Measurements from ENCODE around the gene CHMP4B. TPM values are rescaled to one million over a fixed set of nuclear protein-coding genes. Genes with fewer than 3 reads are reported as not detected.

Gene CHMP4B
- total RNA-seq, 1 experiment from 2014 or later = 72.5 TPM

GRCh38 chr20:33808388-33808787 is 2.8 kb upstream of the CHMP4B start:
- ChIA-PET CTCF (interaction anchor here (0.7 kb wide), 1 partner anchor 267 kb away, joined by 6 read pairs; no protein-coding TSS in a partner anchor), POLR2A (no interaction called here)
- Mint-ChIP-seq H3K4me3 (no peak overlapping the region), H3K27me3 (ENCODE audit: low read depth) (no peaks in the 10 kb centered on the region), H3K27ac (no peak overlapping the region), H3K4me1 (peaks cover 15% of the 10 kb centered on the region), H3K9me3 (no peaks in the 10 kb centered on the region), H3K36me3 (no peaks in the 10 kb centered on the region)
- no peak for DNase-seq (ENCODE audit: low spot score)
- TF ChIP-seq NFYB (CRISPR knock-in tag; conservative IDR thresholded peaks at IDR 0.05; ENCODE audit: low read depth) = no peak
- no peak for TF ChIP-seq CDX4 (CRISPR knock-in tag; IDR thresholded peaks at IDR 0.05; ENCODE audit: borderline replicate concordance)
- TF ChIP-seq NFATC4 (CRISPR knock-in tag; IDR thresholded peaks at IDR 0.05) = no peak
- TF ChIP-seq TP53 (CRISPR knock-in tag; IDR thresholded peaks at IDR 0.05) = no peak
- TF ChIP-seq RORB (CRISPR knock-in tag; IDR thresholded peaks at IDR 0.05) = no peak
- no peak for TF ChIP-seq NR2C2 (CRISPR knock-in tag; IDR thresholded peaks at IDR 0.05)
- TF ChIP-seq ZNF423 (CRISPR knock-in tag; IDR thresholded peaks at IDR 0.05) = no peak
- TF ChIP-seq ZNF138 (CRISPR knock-in tag; conservative IDR thresholded peaks at IDR 0.05) = no peak
- no peak for TF ChIP-seq ZNF512 (CRISPR knock-in tag; IDR thresholded peaks at IDR 0.05; ENCODE audit: borderline replicate concordance)
- no peak for TF ChIP-seq JUN (CRISPR knock-in tag; IDR thresholded peaks at IDR 0.05)
- TF ChIP-seq USF2 (CRISPR knock-in tag; IDR thresholded peaks at IDR 0.05) = no peak
- no peak for TF ChIP-seq MAX (CRISPR knock-in tag; IDR thresholded peaks at IDR 0.05)
- TF ChIP-seq ATF3 (CRISPR knock-in tag; conservative IDR thresholded peaks at IDR 0.05) = no peak
- ATAC-seq = no peak

- DNase-seq (ENCODE audit: low spot score) (no peak), ATAC-seq (no peak)
- ChIA-PET CTCF (interaction anchor here (1.2 to 3.6 kb wide), 4 partner anchors 11 to 52 kb away, joined by 3 to 22 read pairs (median 10); no protein-coding TSS in a partner anchor), POLR2A (interaction anchor here (1.6 kb wide), 1 partner anchor 18 kb away, joined by 5 read pairs; no protein-coding TSS in a partner anchor)
- H3K4me1 Mint-ChIP-seq = peaks cover 17% of the 10 kb centered on the region
- no peaks in the 10 kb centered on the region for H3K9me3 Mint-ChIP-seq
- H3K4me3 Mint-ChIP-seq = no peak overlapping the region
- TF ChIP-seq ATF1 (CRISPR knock-in tag; IDR thresholded peaks at IDR 0.05) (no peak), ZNF512 (CRISPR knock-in tag; IDR thresholded peaks at IDR 0.05; ENCODE audit: borderline replicate concordance) (no peak), FOXP4 (CRISPR knock-in tag; IDR thresholded peaks at IDR 0.05) (no peak), PRDM15 (CRISPR knock-in tag; IDR thresholded peaks at IDR 0.05) (no peak), SP1 (CRISPR knock-in tag; conservative IDR thresholded peaks at IDR 0.05) (no peak), HMGA2 (CRISPR knock-in tag; IDR thresholded peaks at IDR 0.05) (no peak), NFYB (CRISPR knock-in tag; conservative IDR thresholded peaks at IDR 0.05; ENCODE audit: low read depth) (no peak), ZNF219 (CRISPR knock-in tag; IDR thresholded peaks at IDR 0.05; ENCODE audit: borderline replicate concordance) (no peak)
- no peak overlapping the region for H3K27ac Mint-ChIP-seq
- H3K27me3 Mint-ChIP-seq (ENCODE audit: low read depth) = no peaks in the 10 kb centered on the region
- H3K36me3 Mint-ChIP-seq = no peaks in the 10 kb centered on the region
Measured at GRCh38 chr20:33810259-33810658, 889 bp upstream of the CHMP4B start.
